GM18508 (cell line): ENCODE measurements around the gene LRRFIP1.

ENCODE experiments used
- ATAC-seq: cut with Tn5 transposase; IDR thresholded peaks from one replicate; pipeline ENCODE4 v1.9.1; 2021; ENCODE audit warnings: moderate number of reproducible peaks; ENCODE audit not compliant: insufficient read depth, unreplicated experiment

The LRRFIP1 gene

DNA sequence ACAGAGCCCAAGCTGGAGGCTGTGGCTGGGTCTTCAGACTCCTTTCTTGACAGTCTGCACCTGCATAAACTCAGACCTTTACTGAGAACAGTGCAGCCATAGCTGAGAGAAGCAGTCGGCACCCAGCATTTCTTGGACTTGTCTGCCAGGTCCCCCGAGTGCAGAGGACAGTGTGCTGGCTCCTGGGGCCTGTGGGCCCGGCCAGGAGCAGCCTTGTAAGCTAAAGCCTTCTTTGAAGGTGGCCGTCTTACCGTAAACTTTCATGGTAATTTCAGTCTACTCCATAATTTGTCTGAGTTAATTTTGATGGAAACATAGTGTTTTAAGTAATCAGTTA is 70.9 kb downstream of the LRRFIP1 start:
- ATAC-seq, result no peak

GRCh38 chr2:237699870-237700511 is 72.6 kb downstream of the LRRFIP1 start:
- no peak for ATAC-seq

- no peak for ATAC-seq
These were observed 73.2 kb downstream of the LRRFIP1 start for GRCh38 chr2:237700512-237701032.

- no peak for ATAC-seq
These were observed 73.9 kb downstream of the LRRFIP1 start for GRCh38 chr2:237701033-237701858.

DNA sequence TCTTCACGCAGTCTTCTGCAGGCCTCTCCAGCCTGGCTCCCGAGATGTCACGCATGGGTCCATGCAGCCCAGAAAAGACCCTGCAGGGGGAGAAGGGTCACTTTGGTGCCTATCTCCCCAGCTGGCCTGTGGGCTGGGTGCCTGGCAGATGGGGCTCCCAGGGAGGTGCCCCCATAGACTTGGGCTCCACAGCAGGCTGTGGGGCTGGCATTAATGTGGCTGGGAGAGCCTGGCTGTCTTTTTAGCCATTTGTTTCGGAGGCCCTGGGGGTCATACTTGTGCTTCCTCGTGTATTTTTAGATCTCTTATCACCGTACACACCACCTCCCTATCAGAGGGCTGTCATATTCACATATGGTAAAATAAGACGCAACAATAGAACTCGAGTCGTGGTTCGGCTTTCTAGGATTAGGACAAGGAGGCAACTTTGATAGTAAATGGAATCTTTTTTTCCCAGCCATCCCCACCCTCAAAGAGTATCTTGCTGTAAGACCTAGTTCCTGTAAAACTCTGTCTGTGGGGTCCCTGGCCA is 74.5 kb downstream of the LRRFIP1 start:
- ATAC-seq, result no peak

DNA sequence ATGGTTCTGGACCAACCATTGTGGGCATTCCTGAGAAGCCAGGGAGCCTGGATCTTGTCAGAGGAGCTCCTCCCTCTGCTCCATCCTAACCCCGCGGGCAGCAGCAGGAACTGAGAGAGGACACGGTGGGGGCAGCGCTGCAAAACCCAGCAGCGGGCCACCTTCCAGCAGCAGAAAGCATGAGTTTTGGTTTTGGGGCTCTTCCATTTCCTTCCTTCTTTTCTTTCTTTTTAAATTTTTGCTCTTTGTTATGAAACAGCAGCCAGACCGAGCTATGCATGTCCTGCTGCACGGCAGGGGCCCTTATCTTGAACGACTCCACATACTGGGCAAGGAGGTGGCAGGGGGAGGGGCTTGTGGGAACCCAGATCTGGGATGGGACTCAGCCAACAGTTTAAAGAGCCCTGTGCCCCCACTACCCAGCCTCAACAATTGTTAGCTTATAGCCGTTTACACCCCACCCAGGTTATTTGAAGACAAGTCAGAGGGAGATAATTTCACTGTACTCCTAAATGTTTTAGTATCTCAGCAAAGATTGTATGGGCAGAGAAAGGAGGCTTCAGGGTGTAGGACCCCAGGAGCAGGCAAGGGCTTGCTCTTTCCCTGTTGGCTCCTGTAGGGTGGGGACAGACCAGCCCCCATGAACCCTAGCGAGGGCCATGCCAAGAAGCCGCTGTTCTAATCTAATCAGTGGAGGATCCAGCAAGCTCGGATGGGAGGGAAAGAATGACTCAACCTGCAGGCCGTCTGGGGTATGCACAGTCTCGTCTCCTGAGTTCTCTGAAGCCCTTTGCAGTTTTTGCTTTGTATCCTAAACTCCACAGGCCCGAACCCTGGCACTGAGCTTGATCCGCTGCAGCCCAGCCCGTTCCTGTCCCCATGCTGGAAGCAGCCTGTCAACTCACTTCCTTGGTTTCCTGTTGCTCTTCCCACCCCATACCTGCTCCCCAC is 75.3 kb downstream of the LRRFIP1 start:
- ATAC-seq, result no peak

GRCh38 chr2:237704501-237705434 is 77.4 kb downstream of the LRRFIP1 start:
- ATAC-seq, result no peak

GRCh38 chr2:237706257-237706656 is 78.9 kb downstream of the LRRFIP1 start:
- ATAC-seq, result no peak

DNA sequence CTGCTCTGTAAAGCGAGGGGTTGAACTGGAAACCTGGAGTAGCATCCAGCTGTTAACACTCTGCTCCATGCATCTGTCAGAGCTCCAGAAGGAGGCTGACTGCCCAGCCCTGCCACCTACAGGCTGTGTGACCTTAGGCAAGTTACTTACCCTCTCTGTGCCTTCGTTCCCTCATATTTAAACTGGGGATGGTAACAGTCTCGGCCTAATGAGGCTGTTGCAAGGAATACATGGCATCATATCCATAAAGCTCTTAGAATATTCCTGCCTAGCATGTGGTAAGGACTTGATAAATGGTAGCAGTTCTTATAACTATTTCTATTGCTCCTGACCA is 80.6 kb downstream of the LRRFIP1 start:
- ATAC-seq, result no peak

DNA sequence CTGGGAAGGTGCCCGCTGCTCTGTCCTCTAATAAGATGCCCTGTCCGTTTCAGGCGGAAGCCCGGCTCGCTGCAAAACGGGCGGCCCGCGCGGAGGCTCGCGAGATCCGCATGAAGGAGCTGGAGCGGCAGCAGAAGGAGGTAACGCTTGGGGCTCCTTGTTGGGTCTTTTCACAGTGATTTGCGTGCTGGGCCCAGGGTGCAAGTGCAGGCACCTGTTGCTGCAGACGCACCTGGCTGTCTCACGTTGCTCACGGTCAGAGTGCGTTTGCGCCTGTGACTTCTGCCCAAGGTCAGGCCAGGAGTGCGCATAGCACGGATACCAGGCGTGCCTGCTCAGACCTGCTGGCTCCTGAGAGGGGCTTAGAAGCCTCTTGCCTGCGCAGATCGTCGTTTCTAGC is 81.1 kb downstream of the LRRFIP1 start:
- ATAC-seq, result no peak

- ATAC-seq, result no peak
These were observed 81.6 kb downstream of the LRRFIP1 start for GRCh38 chr2:237708961-237709360.

- no peak for ATAC-seq
These were observed 84.2 kb downstream of the LRRFIP1 start for GRCh38 chr2:237711458-237712150.

DNA sequence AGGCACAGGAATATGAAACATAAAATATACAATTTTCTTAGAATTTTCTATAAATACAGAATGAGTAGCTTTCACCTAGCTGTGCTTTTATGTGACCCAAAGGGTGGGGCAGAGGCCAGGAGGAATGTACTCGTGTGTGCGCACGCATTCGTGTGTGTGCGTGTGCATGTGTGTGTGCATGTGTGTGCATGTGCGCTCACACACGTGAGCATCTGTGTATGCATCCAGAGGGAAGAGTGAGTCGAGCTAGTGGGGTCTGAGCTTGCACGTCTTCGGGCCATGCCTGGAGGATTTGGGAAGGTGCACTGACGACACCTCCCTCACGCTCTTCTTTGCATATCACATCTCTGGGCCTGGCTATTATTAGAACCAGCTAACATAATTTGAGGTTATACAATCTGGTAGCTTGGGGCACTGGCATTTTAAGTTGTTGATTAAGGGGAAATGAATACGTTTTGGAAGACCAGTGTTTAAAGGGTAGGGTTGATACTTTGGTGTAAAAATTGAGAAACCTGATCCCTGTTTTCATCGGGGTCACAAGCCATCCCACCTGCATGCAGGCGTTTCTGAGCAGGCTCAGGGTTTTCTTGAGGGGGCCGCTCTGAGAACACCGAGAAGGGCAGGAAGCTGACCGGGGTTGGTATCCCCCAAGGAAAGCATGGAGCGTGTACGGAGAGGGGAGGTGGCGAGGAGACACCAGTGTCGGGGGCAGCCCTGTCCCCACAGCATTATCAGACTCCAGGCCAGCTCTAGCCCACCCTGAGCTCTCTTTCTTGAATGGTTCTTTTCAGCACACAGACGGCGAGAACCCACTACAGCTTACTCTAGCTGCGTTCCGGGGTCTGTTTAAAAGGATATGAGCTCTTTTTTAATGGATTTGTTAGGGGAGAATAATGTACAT is 85.3 kb downstream of the LRRFIP1 start:
- no peak for ATAC-seq

GRCh38 chr2:237714690-237715458 is 87.5 kb downstream of the LRRFIP1 start:
- ATAC-seq, result no peak

DNA sequence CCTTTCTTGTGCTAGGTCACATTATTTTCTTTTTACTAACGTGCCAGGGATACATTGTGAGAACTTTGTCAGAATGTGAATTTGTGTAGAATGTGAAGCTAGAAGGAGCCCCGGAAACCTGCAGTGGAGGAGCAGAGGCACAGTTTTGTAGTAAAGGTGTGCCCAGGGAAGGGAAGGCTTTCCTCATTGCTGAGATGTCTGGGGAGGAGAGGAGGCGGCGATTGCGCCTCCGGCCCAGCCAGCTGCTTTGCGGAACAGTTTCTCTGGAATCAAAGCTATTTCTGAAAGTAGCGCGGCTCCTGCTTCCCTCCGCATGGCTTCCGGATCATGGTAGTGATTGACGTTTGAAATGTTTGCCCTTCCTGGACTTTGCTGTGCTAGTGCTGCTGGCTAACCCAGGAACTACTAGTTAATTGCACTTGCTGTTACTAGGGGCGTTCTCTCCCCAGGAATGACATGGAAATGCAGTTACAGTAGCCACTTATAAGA is 88.1 kb downstream of the LRRFIP1 start:
- ATAC-seq, result no peak

DNA sequence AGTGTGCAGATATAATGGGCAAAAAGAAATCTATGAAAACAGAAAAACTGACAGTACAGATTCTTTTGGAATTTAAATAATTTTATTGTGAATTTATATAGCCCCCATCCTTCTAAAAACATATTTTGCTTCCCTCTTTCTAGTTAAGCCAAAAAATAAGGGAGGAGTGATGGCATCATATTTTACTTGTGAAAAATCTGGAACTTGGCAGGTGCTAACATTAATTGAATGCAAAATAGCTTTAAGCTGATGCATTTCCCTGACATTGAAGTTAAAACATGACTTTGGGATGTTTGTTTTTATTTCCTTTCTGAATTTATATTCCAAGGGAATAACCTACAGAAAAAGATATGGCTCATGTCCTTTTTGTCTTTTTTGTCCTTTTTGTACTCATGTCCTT is 88.6 kb downstream of the LRRFIP1 start:
- ATAC-seq, result no peak
